HG03520 (cell line): Measurements from ENCODE around the gene GAS6.
"Not testable (repeated sequence)": the region's sequence is repeated elsewhere in the genome, so short reads cannot be mapped to it uniquely, and the experiment has no call there.

ENCODE experiments used
- ATAC-seq: cut with Tn5 transposase; IDR thresholded peaks from one replicate; pipeline ENCODE4 v1.9.1; 2021; ENCODE audit warnings: mild to moderate bottlenecking, moderate library complexity; ENCODE audit not compliant: unreplicated experiment

GAS6 gene

GRCh38 chr13:113796211-113796963 lies 67.5 kb downstream of the GAS6 start:
- no peak for ATAC-seq

GRCh38 chr13:113795362-113795761 lies 68.5 kb downstream of the GAS6 start:
- not testable (repeated sequence) for ATAC-seq

DNA sequence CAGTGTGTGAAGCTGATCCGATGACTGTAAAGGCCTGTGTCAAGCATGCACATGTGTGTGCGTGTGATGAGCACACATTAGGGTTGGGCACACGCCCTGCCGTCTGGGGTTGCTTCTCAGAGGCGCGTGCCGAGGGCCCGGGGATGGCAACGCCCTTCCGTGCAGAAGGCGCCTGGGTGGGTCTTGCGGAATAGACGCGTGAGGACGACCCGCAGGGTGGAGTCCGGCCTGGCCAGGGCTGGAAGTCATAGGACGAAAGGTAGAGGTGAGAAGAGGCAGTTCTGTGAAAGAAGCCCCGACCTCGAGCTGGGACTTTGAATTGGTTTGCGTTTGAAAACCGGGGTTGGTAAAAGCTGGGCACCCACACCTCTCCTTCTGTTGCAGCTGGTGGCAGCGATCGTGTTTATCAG lies 69.1 kb downstream of the GAS6 start:
- ATAC-seq = no peak

GRCh38 chr13:113794086-113794485 lies 69.8 kb downstream of the GAS6 start:
- no peak for ATAC-seq

- ATAC-seq = no peak
Observed at GRCh38 chr13:113793718-113794085, 70.2 kb downstream of the GAS6 start.

GRCh38 chr13:113792886-113793717 lies 70.8 kb downstream of the GAS6 start:
- no peak for ATAC-seq

DNA sequence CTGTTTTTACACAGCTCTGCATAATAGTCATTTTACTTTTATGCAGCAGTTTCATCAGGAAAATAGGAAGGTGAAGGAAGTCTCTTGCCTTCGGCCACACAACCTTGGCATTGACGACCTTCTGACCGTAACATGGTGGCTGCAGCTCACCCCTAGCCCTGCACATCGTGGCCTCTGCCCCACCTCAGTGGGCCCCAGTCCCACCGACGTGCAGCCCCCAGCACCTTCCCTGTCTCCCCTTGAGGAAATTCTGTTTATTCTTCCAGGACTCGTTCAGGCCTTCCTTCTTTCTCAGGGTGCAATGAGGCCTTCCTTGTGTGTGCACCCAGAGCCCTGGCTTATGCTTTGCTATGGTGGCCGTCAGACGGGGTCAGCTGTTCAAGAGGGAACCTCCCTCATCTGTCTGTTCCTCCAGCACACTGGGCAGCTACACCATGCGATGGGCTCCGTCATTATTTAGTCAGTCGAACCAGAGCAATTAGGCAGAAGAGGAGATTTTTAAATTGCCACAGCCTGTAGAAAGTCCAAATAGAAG lies 71.6 kb downstream of the GAS6 start:
- ATAC-seq = no peak

- ATAC-seq = no peak
Observed at GRCh38 chr13:113791761-113792160, 72.1 kb downstream of the GAS6 start.

- ATAC-seq = no peak
Observed at GRCh38 chr13:113791226-113791625, 72.7 kb downstream of the GAS6 start.

- not testable (repeated sequence) for ATAC-seq
Observed at GRCh38 chr13:113789931-113790330, 73.9 kb downstream of the GAS6 start.

- ATAC-seq = no peak
Observed at GRCh38 chr13:113789167-113789566, 74.7 kb downstream of the GAS6 start.

DNA sequence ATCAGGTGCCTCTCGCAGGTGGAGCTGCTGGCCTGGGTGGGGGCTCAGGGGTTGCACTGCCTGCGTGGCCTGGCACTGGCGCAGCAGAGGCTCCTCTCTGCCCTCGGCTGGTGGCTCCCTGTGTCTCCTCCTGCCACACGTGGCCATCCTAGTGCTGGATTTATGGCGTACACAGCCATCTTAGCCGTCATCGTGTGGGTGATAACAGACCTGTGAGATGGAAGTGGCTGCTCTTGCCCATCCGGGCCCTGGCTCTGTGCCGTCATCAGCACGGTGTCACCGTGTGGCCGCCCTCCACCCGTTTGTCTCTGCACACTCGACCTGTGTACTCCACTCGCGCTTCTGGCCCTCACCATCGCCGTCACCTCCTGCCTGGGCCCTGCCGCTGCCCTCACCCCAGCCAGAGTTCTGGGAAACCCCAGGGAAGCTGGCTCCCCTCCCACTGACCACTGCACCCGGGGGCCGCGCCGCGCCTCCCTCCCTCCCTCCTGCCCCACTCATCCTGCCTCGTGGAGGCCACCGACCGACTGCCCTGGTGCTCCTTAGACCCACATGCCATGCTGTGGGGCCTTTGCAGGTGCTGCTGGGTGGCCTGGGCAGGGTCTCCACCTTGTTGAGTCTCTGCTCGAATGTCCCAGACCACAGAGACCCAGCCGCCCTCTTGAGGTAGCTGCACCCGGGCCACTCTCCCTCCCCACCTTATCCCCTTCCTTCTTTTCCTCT lies 75.3 kb downstream of the GAS6 start:
- ATAC-seq = no peak

DNA sequence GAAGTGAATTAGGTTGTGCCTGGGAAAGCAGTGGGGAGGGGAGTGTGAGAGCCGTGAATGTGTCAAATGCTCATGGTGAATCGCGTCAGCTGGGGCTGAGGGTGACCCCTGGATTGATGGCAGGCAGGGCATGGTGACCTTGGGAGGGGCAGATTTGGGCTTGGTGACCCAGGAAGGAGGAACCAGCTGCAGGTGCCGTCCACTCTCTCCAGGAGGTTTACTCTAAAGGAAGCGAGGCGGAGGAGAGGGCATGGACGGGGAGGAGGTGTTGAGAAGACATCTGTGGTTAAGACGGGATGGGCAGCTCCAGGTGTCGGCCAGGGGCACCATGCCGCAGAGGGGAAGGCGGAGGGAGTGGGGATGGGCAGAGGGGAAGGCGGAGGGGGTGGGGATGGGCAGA lies 76.2 kb downstream of the GAS6 start:
- ATAC-seq = no peak

DNA sequence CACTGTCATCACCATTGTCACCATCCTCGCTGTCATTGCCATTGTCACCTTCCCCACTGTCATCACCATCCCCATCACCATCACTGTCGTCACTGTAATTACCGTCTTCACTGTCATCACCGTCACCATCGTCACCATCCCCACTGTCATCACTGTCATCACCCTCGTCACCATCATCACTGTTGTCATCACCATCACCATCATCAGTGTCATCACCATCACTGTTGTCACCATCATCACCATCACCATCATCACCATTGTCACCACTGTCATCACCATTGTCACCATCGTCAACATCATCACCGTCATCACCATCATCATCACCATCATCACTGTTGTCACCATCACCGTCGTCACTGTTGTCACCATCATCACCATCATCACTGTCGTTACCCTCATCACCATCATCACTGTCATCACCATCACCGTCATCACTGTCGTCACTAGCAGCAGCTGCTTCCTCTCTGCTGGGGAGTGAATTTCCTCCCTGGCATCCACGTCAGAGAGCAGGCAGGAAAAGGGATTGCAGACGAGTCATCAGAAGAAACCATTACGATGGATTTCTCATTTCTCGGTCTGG lies 77.5 kb downstream of the GAS6 start:
- no peak for ATAC-seq

DNA sequence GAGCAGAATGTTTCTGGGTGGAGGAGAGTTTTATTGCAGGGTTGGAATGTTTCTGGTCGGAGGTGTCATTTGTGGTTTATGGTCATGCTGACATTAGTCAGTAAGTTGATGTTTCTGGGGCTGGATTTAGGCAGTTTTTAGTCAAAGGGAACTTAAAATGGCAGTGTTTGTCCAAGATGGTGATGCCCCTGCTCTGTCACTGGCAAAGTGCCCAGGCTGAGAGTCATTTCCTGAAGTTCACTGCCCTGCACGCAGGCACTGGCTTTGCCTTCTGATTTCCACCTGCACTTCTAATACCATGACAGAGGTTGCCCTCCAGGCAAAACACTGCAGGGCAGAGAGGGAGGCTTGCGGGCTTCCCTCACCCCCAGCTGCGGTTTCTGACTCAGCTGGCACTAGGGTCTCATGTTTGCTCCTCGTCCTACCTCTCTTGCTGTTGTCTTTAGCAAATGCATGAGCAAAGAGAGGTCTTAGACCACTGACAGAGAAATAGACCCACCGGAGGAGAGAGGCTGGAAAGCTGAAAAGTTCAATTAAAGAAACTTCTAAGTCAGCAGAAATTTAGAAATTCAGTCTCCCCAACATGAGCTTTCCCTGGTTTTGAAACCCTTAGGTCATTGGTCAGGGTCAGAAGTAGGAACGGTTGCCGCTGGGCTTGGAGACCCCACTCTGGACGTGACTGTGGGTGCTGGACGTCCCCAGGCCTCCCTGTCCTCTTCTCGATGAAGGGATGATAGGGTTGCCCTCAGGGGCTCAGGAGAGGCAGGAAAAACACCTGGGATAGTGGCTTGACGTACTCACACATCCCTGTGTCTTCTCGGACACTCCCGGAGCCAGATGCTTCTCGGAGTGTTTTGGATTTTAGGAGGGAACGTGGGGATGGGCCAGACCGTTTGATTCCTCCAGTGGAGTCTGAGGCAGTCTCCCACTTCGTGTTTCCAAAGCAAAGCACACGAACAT lies 78.5 kb downstream of the GAS6 start:
- no peak for ATAC-seq

- no peak for ATAC-seq
Observed at GRCh38 chr13:113784645-113785024, 79.2 kb downstream of the GAS6 start.

GRCh38 chr13:113783966-113784644 lies 79.8 kb downstream of the GAS6 start:
- ATAC-seq = no peak

- no peak for ATAC-seq
Observed at GRCh38 chr13:113783200-113783881, 80.5 kb downstream of the GAS6 start.

- no peak for ATAC-seq
Observed at GRCh38 chr13:113782472-113782871, 81.4 kb downstream of the GAS6 start.
